HG02884 (cell line): Measurements from ENCODE around the gene ZNF263.
"Not testable (repeated sequence)": the region's sequence is repeated elsewhere in the genome, so short reads cannot be mapped to it uniquely, and the experiment has no call there.

Experiments used
- ATAC-seq: cut with Tn5 transposase; IDR thresholded peaks from one replicate; pipeline ENCODE4 v1.9.1; 2021; ENCODE audit warnings: mild to moderate bottlenecking, moderate library complexity; ENCODE audit not compliant: unreplicated experiment

The ZNF263 gene

GRCh38 chr16:3266873-3267537 is 16.3 kb upstream of the ZNF263 start:
- ATAC-seq = no peak

GRCh38 chr16:3268294-3268693 is 15.0 kb upstream of the ZNF263 start:
- ATAC-seq = no peak

DNA sequence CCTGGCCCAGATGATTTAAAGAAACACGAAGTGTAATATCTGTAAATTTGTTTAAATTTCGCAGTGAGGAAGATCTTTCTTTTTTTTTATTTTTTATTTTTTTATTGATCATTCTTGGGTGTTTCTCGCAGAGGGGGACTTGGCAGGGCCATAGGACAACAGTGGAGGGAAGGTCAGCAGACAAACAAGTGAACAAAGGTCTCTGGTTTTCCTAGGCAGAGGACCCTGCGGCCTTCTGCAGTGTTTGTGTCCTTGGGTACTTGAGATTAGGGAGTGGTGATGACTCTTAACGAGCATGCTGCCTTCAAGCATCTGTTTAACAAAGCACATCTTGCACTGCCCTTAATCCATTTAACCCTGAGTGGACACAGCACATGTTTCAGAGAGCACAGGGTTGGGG is 12.6 kb upstream of the ZNF263 start:
- ATAC-seq = not testable (repeated sequence)

- ATAC-seq = not testable (repeated sequence)
Measured at GRCh38 chr16:3271281-3271680, 12.0 kb upstream of the ZNF263 start.

DNA sequence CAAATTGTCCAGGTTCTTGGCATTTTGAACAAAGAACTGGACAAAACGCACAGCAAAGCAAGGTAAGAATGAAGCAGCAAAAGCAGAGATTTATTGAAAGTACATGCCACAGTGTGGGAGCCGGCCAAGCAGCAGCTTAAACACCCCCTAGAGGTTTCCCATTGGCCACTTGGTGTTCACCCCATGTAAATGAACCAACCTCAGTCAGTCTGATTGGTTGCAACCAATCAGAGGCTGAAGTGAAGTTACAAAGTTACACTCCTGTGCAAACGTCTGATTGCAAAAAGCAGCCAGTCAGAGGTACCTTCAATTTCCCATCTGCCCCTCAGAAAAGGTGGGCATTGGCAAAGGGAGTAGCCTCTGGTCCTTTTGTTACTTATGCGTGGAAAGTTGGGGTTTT is 8.8 kb upstream of the ZNF263 start:
- no peak for ATAC-seq

GRCh38 chr16:3274947-3275346 is 8.3 kb upstream of the ZNF263 start:
- no peak for ATAC-seq

- no peak for ATAC-seq
Measured at GRCh38 chr16:3276679-3277078, 6.6 kb upstream of the ZNF263 start.

GRCh38 chr16:3281222-3281820 is 2.0 kb upstream of the ZNF263 start:
- ATAC-seq = no peak

GRCh38 chr16:3282103-3282729 is 1.1 kb upstream of the ZNF263 start:
- peak; percentile 14 for ATAC-seq

- ATAC-seq = no peak
Measured at GRCh38 chr16:3283543-3284447, 504 bp downstream of the ZNF263 start.

DNA sequence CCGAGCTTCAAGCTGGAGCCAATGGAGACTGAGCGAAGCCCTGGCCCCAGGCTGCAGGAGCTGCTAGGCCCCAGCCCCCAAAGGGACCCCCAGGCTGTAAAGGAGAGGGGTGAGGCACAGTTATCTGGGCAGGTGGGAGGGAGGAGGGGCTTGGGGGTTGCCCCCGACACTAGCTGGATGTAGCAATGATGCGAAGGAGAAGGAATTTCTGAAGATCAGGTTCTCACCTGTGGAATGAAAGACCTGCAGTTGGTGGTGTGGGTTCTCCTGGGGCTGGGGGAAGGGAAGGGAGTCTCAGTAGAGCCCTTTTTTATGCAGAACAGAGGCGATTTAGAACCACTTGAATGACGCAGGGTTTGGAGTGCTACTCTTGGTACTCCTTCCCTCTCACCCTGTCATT is 1.8 kb downstream of the ZNF263 start:
- no peak for ATAC-seq

DNA sequence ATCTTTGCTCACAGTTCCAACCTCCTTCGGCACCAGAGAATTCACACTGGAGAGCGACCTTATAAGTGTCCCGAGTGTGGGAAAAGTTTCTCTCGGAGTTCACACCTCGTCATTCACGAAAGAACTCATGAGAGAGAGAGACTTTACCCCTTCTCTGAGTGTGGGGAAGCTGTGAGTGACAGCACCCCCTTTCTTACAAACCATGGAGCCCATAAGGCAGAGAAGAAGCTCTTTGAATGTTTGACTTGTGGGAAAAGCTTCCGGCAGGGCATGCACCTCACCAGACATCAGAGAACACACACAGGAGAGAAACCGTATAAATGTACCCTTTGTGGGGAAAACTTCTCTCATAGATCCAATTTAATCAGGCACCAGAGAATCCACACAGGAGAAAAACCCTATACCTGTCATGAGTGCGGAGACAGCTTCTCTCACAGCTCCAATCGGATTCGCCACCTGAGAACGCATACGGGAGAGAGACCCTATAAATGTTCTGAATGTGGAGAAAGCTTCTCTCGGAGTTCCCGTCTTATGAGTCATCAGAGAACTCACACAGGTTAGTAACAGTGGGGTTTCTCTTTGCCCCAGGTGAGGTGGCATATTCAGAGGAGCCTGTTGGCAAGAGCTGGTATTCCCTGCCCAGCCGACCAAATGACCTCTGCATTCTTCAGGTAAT is 6.8 kb downstream of the ZNF263 start:
- no peak for ATAC-seq

- no peak for ATAC-seq
Measured at GRCh38 chr16:3292604-3293003, 9.3 kb downstream of the ZNF263 start.

DNA sequence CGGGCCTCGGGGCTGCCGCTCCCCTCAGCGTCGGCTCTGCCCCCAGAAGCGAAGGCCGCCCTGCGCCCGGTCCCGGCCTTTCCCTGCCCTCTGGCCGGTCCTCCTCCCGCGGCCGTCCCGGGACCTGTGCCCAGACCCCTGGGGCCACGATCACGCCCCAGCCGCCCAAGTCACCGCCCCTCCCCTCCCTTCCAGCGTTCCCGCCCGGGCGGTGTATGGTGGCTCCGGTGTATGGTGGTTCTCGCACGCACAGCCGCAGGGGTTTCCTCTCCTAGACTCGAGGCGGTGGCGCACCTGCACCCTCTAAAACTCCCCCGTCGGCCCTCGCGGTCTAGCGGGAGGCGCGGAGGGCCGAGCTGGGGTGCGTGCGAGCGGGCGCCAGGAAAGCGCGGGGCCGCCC is 11.9 kb downstream of the ZNF263 start:
- ATAC-seq = no peak

GRCh38 chr16:3295783-3296182 is 12.5 kb downstream of the ZNF263 start:
- ATAC-seq = no peak

DNA sequence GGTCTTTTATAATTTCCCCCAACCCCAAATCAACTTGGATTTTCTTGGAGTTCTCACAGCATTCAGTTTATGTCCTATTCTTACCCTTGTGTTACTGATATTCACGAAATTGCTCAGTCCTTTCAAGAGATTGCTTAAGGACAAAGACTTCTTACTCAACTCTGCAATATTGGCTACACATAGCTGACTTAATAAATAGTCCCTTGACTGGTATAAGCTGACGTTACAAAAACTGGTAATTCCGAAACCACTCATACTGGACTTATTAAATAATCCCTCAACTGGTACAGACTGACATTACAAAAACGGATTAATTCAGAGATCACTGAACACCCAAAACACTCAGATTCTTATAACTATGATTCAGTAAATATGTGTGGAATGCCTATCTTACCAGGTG is 21.1 kb downstream of the ZNF263 start:
- ATAC-seq = no peak

GRCh38 chr16:3305109-3306068 is 22.1 kb downstream of the ZNF263 start, which contains the start of the genes TIGD7 and ZNF75A:
TIGD7 (minus strand) TSS chr16:3305430; CDS start chr16:3300614, 4,816 bp downstream.
ZNF75A (plus strand) TSS chr16:3305497; CDS start chr16:3308429, 2,932 bp downstream.
- ATAC-seq = peak; percentile 86

- ATAC-seq = no peak
Measured at GRCh38 chr16:3306078-3306477, 22.8 kb downstream of the ZNF263 start.

DNA sequence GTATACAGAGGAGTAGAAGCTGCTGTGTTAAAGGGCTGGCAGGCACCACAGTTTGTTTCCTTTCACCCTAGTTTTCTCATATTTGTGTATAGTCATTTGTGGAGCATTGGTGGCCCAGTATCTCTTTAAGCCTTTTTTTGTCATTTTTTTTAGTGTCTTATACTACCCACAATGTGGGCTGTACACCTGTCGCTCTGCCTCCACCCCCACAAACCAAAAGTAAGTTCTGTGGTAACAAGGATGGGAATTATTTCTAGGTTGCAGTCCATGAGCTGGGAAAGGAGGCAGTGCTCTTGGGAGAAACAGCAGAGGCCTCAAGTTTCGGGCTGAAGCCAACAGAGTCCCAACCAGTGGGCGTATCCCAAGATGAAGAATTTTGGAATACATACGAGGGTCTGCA is 28.2 kb downstream of the ZNF263 start:
- no peak for ATAC-seq
